Fibroblast of pulmonary artery (primary cell): ENCODE results near the gene COL13A1.

ENCODE experiments used
- DNase-seq: peaks from one replicate; pipeline ENCODE4 v3.0.0-alpha.2; 2010; ENCODE audit warnings: low read depth
- H3K4me3 ChIP-seq: replicated peaks from 2 replicates; pipeline ENCODE4 v1.5.1; 2011; ENCODE audit warnings: low read depth, mild to moderate bottlenecking, control low read depth, low read length, moderate library complexity
- CTCF ChIP-seq: IDR thresholded peaks from 2 replicates; pipeline ENCODE4 v1.5.1; 2011; ENCODE audit warnings: mild to moderate bottlenecking, control low read depth, low read length, inconsistent platforms; ENCODE audit errors: missing control alignments

COL13A1 gene

GRCh38 chr10:69835875-69836730, 34.4 kb downstream of the COL13A1 start:
- H3K4me3 ChIP-seq: no peak overlapping the region
- DNase-seq: no peak
- no peak for TF ChIP-seq CTCF

- no peak for DNase-seq
- H3K4me3 ChIP-seq: no peak overlapping the region
- no peak for TF ChIP-seq CTCF
These were observed 35.0 kb downstream of the COL13A1 start for GRCh38 chr10:69836731-69837030.

- no peak for TF ChIP-seq CTCF
- DNase-seq: no peak
- H3K4me3 ChIP-seq: no peak overlapping the region
These were observed 35.6 kb downstream of the COL13A1 start for GRCh38 chr10:69837261-69837660.

GRCh38 chr10:69838418-69838817, 36.7 kb downstream of the COL13A1 start:
- DNase-seq: no peak
- TF ChIP-seq CTCF: no peak
- no peak overlapping the region for H3K4me3 ChIP-seq

- DNase-seq: peak; percentile 83
- no peak overlapping the region for H3K4me3 ChIP-seq
- TF ChIP-seq CTCF: no peak
These were observed 37.1 kb downstream of the COL13A1 start for GRCh38 chr10:69838853-69839252.

GRCh38 chr10:69839696-69840345, 38.1 kb downstream of the COL13A1 start:
- no peak overlapping the region for H3K4me3 ChIP-seq
- peak; percentile 60 for DNase-seq
- no peak for TF ChIP-seq CTCF
